Measurements from ENCODE around the gene NRXN3. TPM values are rescaled to one million over a fixed set of nuclear protein-coding genes. Genes with fewer than 3 reads are reported as not detected.

NRXN3 gene
- total RNA-seq, 2 experiments from 2014 or later: not detected

GRCh38 chr14:79466938-79467527, 1296.9 kb downstream of the NRXN3 start:
- Mint-ChIP-seq H3K36me3 (ENCODE audit: low read depth) (no peaks in the 10 kb centered on the region), H3K9me3 (peaks cover 2% of the 10 kb centered on the region), H3K4me1 (no peaks in the 10 kb centered on the region), H3K27me3 (no peaks in the 10 kb centered on the region), H3K4me3 (no peak overlapping the region), H3K27ac (no peak overlapping the region)
- no peak for DNase-seq
- POLR2A ChIA-PET: no interaction called here
- CTCF ChIA-PET: no interaction called here

DNA sequence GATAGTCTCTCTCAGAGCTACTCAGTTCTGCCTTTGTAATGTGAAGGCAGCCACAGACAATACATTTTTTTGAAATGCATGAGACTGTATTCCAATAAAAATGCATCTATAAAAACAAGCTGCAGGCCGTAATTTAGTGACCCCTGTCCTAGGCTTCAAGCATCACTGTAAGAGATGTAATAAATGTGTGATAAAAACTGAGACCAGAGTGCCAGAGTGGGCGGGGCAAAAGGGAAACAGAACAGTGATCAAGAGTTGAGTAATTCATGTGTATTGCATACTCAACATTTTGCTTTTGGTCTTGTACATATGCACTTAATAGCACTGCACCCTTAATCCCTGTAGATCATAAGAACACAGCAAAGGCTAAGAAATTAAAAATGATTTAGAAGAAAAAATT, 1297.7 kb downstream of the NRXN3 start:
- POLR2A ChIA-PET: no interaction called here
- Mint-ChIP-seq H3K27me3 (no peaks in the 10 kb centered on the region), H3K27ac (no peak overlapping the region), H3K4me1 (no peaks in the 10 kb centered on the region), H3K9me3 (peaks cover 2% of the 10 kb centered on the region), H3K36me3 (ENCODE audit: low read depth) (no peaks in the 10 kb centered on the region), H3K4me3 (no peak overlapping the region)
- DNase-seq: no peak
- CTCF ChIA-PET: no interaction called here

DNA sequence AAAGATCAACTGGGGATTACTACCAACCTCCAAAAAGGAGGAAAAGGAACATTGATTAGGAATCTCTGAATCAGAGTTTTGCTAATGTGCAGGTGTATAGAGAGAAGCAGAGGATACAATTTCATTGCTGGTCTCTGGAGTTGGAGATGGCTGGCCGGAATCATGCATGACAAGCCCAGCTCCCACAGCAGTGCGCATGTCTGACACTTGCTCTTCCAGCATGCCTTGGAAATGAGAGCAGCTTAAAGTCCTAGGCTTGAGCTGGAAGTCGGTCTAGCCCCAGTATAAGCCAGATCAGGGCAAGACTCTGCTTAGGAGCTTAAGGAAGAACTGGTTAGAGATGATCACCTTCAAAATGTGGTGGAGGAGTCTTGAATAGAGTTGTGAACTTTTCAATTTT, 1298.3 kb downstream of the NRXN3 start:
- peaks cover 2% of the 10 kb centered on the region for H3K9me3 Mint-ChIP-seq
- no peak overlapping the region for H3K27ac Mint-ChIP-seq
- DNase-seq: no peak

DNA sequence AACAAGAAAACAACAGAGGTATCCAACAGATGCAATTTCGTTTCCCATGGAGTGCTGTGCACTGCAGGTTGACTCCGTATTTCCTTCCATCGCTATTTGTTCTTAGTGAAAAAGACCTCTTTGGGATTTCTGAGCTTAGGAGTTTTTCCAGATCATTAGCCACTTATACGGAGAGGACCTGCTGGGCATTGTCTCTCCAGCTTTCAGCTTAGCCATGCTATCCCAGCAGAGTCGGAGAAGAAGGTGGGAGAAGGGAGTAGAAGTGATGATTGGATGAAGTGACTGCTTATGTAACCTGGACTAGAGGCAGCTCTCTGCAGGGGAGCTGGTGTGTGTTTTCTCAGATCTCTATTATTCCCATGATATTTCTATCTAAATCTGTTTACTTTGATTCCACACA, 1303.5 kb downstream of the NRXN3 start:
- peaks cover 2% of the 10 kb centered on the region for H3K9me3 Mint-ChIP-seq

More for the DNA sequence above, 1298.3 kb downstream of the NRXN3 start:
- ChIA-PET CTCF (no interaction called here), POLR2A (no interaction called here)
- no peaks in the 10 kb centered on the region for H3K4me1 Mint-ChIP-seq
- H3K4me3 Mint-ChIP-seq: no peak overlapping the region
- H3K27me3 Mint-ChIP-seq: no peaks in the 10 kb centered on the region
- no peaks in the 10 kb centered on the region for H3K36me3 Mint-ChIP-seq (ENCODE audit: low read depth)

GRCh38 chr14:79475887-79476532, 1305.8 kb downstream of the NRXN3 start:
- no peaks in the 10 kb centered on the region for H3K27me3 Mint-ChIP-seq
- no peak for DNase-seq
- no peak overlapping the region for H3K27ac Mint-ChIP-seq
- no peaks in the 10 kb centered on the region for H3K9me3 Mint-ChIP-seq
- H3K4me1 Mint-ChIP-seq: no peaks in the 10 kb centered on the region
- POLR2A ChIA-PET: no interaction called here
- no peaks in the 10 kb centered on the region for H3K36me3 Mint-ChIP-seq (ENCODE audit: low read depth)
- CTCF ChIA-PET: no interaction called here
- no peak overlapping the region for H3K4me3 Mint-ChIP-seq

More for the DNA sequence above, 1303.5 kb downstream of the NRXN3 start:
- POLR2A ChIA-PET: no interaction called here
- DNase-seq: no peak
- no peaks in the 10 kb centered on the region for H3K4me1 Mint-ChIP-seq
- no peaks in the 10 kb centered on the region for H3K36me3 Mint-ChIP-seq (ENCODE audit: low read depth)
- H3K4me3 Mint-ChIP-seq: no peak overlapping the region
- no peak overlapping the region for H3K27ac Mint-ChIP-seq
- CTCF ChIA-PET: no interaction called here
- no peaks in the 10 kb centered on the region for H3K27me3 Mint-ChIP-seq

DNA sequence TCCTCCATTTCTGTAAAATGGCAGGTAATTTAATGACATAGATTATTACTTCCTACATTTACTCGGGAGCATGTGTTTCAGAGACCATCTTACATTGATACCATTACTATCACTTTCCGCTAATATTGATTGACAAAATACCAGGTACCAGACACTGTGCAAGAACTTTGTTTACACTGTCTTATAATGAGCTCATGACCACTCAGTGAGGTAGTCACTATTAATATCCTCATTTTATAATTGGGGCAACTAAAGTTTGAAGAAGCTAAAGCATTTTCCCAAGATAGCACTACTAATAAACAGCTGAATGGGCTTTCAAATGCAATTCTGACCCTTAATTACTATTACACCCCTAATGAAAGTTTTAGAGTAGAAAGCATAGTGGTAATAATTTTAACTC, 1306.4 kb downstream of the NRXN3 start:
- Mint-ChIP-seq H3K36me3 (ENCODE audit: low read depth) (no peaks in the 10 kb centered on the region), H3K27me3 (no peaks in the 10 kb centered on the region), H3K4me3 (no peak overlapping the region), H3K27ac (no peak overlapping the region), H3K9me3 (no peaks in the 10 kb centered on the region), H3K4me1 (no peaks in the 10 kb centered on the region)
- ChIA-PET CTCF (no interaction called here), POLR2A (no interaction called here)
- DNase-seq: no peak

DNA sequence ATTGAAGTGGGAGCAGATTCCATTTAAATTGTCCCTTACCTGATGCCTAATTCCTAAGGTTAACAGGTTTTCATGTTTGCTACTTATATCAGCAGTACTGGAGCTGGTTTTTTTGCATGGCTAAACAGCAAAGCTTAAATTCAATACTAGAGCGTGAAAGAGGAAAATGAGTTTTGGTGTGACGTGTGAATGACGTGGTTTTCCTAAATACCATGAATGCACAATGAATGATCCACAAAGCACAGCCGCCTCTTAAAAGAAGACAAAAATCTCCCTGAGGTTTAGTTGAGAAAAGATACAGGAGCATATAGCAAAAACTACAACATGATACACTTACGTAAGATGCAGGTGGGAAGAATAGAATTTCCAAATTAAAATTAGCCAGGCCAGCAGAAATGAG, 1310.0 kb downstream of the NRXN3 start:
- Mint-ChIP-seq H3K4me3 (no peak overlapping the region), H3K9me3 (peaks cover 2% of the 10 kb centered on the region), H3K27ac (no peak overlapping the region), H3K4me1 (no peaks in the 10 kb centered on the region), H3K27me3 (no peaks in the 10 kb centered on the region), H3K36me3 (ENCODE audit: low read depth) (no peaks in the 10 kb centered on the region)
- ChIA-PET CTCF (no interaction called here), POLR2A (no interaction called here)
- DNase-seq: no peak

DNA sequence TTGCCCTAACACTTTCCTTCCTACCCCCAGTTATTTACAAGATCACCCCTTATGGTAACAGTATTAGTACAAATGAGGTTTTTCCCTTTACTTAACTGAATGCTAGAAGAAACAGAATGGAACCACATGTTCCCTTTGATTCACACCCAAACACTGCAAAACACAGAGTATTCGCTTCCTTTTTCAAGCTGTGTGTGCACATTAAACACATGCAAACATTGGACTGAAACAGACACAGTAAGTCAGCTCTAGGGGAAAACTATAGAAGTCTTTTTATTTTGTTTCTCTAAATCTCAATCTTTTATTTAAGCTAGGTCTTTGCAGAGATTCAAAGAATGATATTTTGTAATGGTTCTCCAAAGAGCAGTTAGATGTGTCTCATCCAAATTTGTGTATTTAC, 1312.7 kb downstream of the NRXN3 start:
- H3K27ac Mint-ChIP-seq: no peak overlapping the region
- ChIA-PET CTCF (no interaction called here), POLR2A (no interaction called here)
- no peaks in the 10 kb centered on the region for H3K4me1 Mint-ChIP-seq
- H3K27me3 Mint-ChIP-seq: no peaks in the 10 kb centered on the region
- no peak overlapping the region for H3K4me3 Mint-ChIP-seq
- no peaks in the 10 kb centered on the region for H3K36me3 Mint-ChIP-seq (ENCODE audit: low read depth)
- H3K9me3 Mint-ChIP-seq: peaks cover 2% of the 10 kb centered on the region
- DNase-seq: no peak

DNA sequence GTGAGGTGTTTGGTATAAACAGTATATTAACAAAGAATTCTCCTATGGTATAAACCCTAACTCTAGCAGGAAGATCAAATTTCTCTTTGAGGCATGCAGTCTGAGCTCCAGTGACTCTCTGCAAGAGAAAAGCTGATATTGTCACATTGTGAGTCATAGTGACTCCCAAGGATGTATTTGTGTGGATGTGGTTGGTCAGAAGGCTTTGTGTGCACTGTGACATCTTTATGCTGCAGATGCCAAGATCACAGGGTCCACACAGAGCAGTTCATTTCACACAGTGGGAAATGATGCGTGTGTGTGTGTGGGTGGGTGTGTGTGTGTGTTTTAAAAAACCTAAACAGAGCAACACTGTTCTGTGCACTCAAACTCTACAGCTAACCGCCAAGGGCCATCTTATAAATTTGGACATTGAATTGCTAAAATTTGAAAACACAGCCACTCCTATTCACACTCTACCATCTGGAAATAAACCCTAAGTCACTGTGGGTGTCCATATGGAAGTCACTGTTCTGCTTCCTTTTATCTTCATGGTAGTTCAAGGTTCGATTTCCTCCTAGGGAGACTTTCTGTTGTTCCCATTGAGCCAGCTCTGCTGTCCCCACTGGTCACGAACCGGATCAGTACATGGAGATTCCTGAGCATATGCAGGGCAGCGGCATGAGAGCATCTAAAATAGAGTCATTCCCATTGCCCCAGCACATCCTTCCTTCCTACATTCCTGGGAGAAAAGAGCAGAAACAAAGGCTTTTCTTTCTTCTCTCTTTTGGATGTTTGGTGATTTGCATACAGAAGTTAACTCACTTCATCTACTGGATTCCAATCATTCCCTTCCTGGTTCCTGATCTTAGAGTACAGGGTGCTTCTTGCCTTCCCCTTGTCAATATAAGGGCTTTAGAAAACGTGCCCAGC, 1313.6 kb downstream of the NRXN3 start:
- Mint-ChIP-seq H3K36me3 (ENCODE audit: low read depth) (no peaks in the 10 kb centered on the region), H3K9me3 (peaks cover 2% of the 10 kb centered on the region), H3K4me3 (no peak overlapping the region), H3K4me1 (no peaks in the 10 kb centered on the region), H3K27ac (no peak overlapping the region), H3K27me3 (no peaks in the 10 kb centered on the region)
- DNase-seq: no peak
- ChIA-PET CTCF (no interaction called here), POLR2A (no interaction called here)

- ChIA-PET CTCF (no interaction called here), POLR2A (no interaction called here)
- Mint-ChIP-seq H3K4me1 (no peaks in the 10 kb centered on the region), H3K9me3 (peaks cover 6% of the 10 kb centered on the region), H3K27me3 (no peaks in the 10 kb centered on the region), H3K36me3 (ENCODE audit: low read depth) (no peaks in the 10 kb centered on the region), H3K27ac (no peak overlapping the region), H3K4me3 (no peak overlapping the region)
- DNase-seq: no peak
Measured at GRCh38 chr14:79487632-79488031, 1317.5 kb downstream of the NRXN3 start.

- Mint-ChIP-seq H3K36me3 (ENCODE audit: low read depth) (no peaks in the 10 kb centered on the region), H3K27ac (no peak overlapping the region), H3K9me3 (peaks cover 4% of the 10 kb centered on the region), H3K27me3 (no peaks in the 10 kb centered on the region), H3K4me1 (no peaks in the 10 kb centered on the region), H3K4me3 (no peak overlapping the region)
- DNase-seq: no peak
- CTCF ChIA-PET: no interaction called here
- POLR2A ChIA-PET: no interaction called here
Measured at GRCh38 chr14:79491161-79491560, 1321.0 kb downstream of the NRXN3 start.

DNA sequence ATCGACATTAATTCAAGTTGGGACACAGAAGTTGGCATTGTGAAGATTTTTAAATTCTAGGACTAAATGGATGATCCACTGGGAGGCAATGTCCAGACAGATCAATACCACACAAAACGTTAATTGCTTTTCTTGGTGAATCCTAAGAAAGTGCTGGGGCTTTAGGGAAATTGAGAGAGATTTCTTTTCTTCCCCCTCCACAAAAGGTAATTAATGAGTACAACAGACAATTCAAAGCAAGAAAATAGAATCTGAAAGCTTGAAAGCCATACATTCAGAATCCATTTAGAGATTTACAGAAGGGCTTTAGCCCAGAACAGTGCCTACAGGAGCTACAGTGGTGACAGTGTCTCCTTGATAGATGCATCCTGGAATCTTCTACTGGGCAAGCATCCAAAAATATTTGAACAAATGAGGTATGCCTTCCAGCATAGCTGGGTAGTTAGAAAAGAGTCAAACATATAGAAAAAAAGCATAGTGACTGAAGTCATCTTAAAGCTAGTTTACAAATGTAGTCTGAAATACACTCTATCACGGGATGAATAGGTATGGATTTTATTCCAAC, 1323.0 kb downstream of the NRXN3 start:
- Mint-ChIP-seq H3K4me1 (no peaks in the 10 kb centered on the region), H3K27ac (no peak overlapping the region), H3K27me3 (no peaks in the 10 kb centered on the region), H3K9me3 (peaks cover 4% of the 10 kb centered on the region), H3K4me3 (no peak overlapping the region), H3K36me3 (ENCODE audit: low read depth) (no peaks in the 10 kb centered on the region)
- DNase-seq: no peak
- POLR2A ChIA-PET: no interaction called here
- CTCF ChIA-PET: no interaction called here

GRCh38 chr14:79496701-79497100, 1326.5 kb downstream of the NRXN3 start:
- ChIA-PET POLR2A (no interaction called here), CTCF (no interaction called here)
- H3K4me3 Mint-ChIP-seq: no peak overlapping the region
- H3K27me3 Mint-ChIP-seq: no peaks in the 10 kb centered on the region
- peaks cover 4% of the 10 kb centered on the region for H3K9me3 Mint-ChIP-seq
- DNase-seq: no peak
- H3K4me1 Mint-ChIP-seq: no peaks in the 10 kb centered on the region
- no peaks in the 10 kb centered on the region for H3K36me3 Mint-ChIP-seq (ENCODE audit: low read depth)
- no peak overlapping the region for H3K27ac Mint-ChIP-seq
